ENCODE measurements around the gene SMIM23. TPM values are rescaled to one million over a fixed set of nuclear protein-coding genes. Genes with fewer than 3 reads are reported as not detected.

The SMIM23 gene
- total RNA-seq, 2 experiments from 2014 or later = not detected

- H3K4me3 Mint-ChIP-seq = no peak overlapping the region
- ATAC-seq (no peak), DNase-seq (no peak)
- H3K9me3 Mint-ChIP-seq (ENCODE audit: insufficient read depth) = no peaks in the 10 kb centered on the region
- ChIA-PET CTCF (no interaction called here), POLR2A (no interaction called here)
- H3K27me3 Mint-ChIP-seq (ENCODE audit: low read depth) = no peaks in the 10 kb centered on the region
- no peaks in the 10 kb centered on the region for H3K36me3 Mint-ChIP-seq (ENCODE audit: low read depth)
- no peak overlapping the region for H3K27ac Mint-ChIP-seq
- H3K4me1 Mint-ChIP-seq (ENCODE audit: low read depth) = no peaks in the 10 kb centered on the region
Observed at GRCh38 chr5:171826132-171826531, 40.5 kb downstream of the SMIM23 start.

DNA sequence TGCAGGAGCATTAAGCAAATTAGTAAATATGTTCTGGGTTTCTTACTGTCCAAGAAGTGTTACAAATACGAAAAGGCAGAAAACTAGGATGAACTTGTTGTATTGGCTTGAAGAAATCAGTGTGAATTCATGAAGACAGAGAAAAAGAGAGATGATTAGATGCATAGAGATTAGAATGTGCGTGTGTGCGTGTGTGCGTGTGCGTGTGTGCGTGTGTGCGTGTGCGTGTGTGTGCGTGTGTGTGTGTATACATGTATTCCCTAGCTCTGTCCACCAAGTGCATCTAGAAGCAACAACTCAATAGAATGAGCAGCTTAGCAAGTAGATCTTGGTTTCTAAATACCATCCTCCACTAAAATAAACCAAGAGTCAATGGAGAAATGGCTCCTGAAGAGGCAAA lies 41.5 kb downstream of the SMIM23 start:
- no peak for DNase-seq
- Mint-ChIP-seq H3K4me3 (no peak overlapping the region), H3K9me3 (ENCODE audit: insufficient read depth) (no peaks in the 10 kb centered on the region), H3K27ac (no peak overlapping the region), H3K36me3 (ENCODE audit: low read depth) (no peaks in the 10 kb centered on the region), H3K4me1 (ENCODE audit: low read depth) (no peaks in the 10 kb centered on the region), H3K27me3 (ENCODE audit: low read depth) (no peaks in the 10 kb centered on the region)
- CTCF ChIA-PET = no interaction called here
- ATAC-seq = no peak
- POLR2A ChIA-PET = no interaction called here

DNA sequence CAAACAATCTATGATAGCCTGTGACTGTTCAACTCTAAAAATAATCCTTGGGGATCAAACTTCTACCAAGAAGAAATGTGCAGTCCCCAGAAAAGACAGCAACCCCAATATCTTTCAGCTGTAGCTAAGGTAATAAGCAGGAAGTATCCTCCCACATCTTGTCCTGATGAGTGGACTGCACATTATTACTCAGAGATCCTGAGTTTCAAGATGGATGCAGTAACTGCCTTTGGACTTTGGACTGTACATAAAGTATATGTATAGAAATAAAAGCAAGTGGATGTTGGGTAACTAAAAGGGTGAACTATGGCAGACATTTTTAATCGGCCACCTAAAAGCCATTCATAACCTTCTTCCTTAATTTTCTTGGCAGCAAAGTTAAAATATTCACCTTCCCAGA lies 45.1 kb downstream of the SMIM23 start:
- Mint-ChIP-seq H3K9me3 (ENCODE audit: insufficient read depth) (no peaks in the 10 kb centered on the region), H3K27me3 (ENCODE audit: low read depth) (no peaks in the 10 kb centered on the region), H3K36me3 (ENCODE audit: low read depth) (no peaks in the 10 kb centered on the region), H3K27ac (no peak overlapping the region), H3K4me3 (no peak overlapping the region), H3K4me1 (ENCODE audit: low read depth) (no peaks in the 10 kb centered on the region)
- POLR2A ChIA-PET = no interaction called here
- CTCF ChIA-PET = no interaction called here
- ATAC-seq (no peak), DNase-seq (no peak)

- ChIA-PET POLR2A (no interaction called here), CTCF (no interaction called here)
- H3K4me3 Mint-ChIP-seq = no peak overlapping the region
- H3K27me3 Mint-ChIP-seq (ENCODE audit: low read depth) = no peaks in the 10 kb centered on the region
- DNase-seq = no peak
- H3K36me3 Mint-ChIP-seq (ENCODE audit: low read depth) = no peaks in the 10 kb centered on the region
- no peaks in the 10 kb centered on the region for H3K9me3 Mint-ChIP-seq (ENCODE audit: insufficient read depth)
- H3K4me1 Mint-ChIP-seq (ENCODE audit: low read depth) = no peaks in the 10 kb centered on the region
- H3K27ac Mint-ChIP-seq = no peak overlapping the region
- no peak for ATAC-seq
Observed at GRCh38 chr5:171832775-171833174, 47.2 kb downstream of the SMIM23 start.

DNA sequence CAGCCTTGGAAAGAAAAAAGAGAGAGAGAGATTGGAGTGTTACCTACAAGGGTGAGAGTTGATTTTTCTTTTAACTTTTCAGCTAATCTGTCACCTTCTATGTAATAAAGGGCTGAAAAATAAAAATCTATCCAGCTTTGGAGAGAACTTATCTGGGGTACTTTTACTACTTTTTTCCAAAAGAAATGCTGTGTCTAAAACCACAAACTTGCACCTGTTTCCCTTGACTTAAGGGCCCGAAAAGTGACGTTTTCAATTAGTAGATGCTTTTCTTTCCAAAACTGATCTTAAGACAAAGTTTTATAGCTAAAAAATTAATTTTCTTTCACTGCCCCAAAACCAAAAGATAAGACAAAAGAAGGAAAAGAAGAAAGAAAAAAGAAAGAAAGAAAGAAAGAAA lies 48.8 kb downstream of the SMIM23 start:
- Mint-ChIP-seq H3K27ac (no peak overlapping the region), H3K4me3 (no peak overlapping the region), H3K9me3 (ENCODE audit: insufficient read depth) (no peaks in the 10 kb centered on the region), H3K27me3 (ENCODE audit: low read depth) (no peaks in the 10 kb centered on the region), H3K36me3 (ENCODE audit: low read depth) (no peaks in the 10 kb centered on the region), H3K4me1 (ENCODE audit: low read depth) (no peaks in the 10 kb centered on the region)
- ChIA-PET POLR2A (interaction anchor here (0.6 to 1.1 kb wide), 2 partner anchors 8 to 20 kb away, joined by 3 read pairs; no protein-coding TSS in a partner anchor), CTCF (no interaction called here)
- ATAC-seq = no peak
- DNase-seq = no peak

GRCh38 chr5:171835066-171835465 lies 49.4 kb downstream of the SMIM23 start:
- DNase-seq (no peak), ATAC-seq (no peak)
- H3K27me3 Mint-ChIP-seq (ENCODE audit: low read depth) = no peaks in the 10 kb centered on the region
- H3K4me1 Mint-ChIP-seq (ENCODE audit: low read depth) = no peaks in the 10 kb centered on the region
- no peak overlapping the region for H3K4me3 Mint-ChIP-seq
- no peaks in the 10 kb centered on the region for H3K9me3 Mint-ChIP-seq (ENCODE audit: insufficient read depth)
- no peaks in the 10 kb centered on the region for H3K36me3 Mint-ChIP-seq (ENCODE audit: low read depth)
- no peak overlapping the region for H3K27ac Mint-ChIP-seq
- ChIA-PET POLR2A (no interaction called here), CTCF (no interaction called here)

DNA sequence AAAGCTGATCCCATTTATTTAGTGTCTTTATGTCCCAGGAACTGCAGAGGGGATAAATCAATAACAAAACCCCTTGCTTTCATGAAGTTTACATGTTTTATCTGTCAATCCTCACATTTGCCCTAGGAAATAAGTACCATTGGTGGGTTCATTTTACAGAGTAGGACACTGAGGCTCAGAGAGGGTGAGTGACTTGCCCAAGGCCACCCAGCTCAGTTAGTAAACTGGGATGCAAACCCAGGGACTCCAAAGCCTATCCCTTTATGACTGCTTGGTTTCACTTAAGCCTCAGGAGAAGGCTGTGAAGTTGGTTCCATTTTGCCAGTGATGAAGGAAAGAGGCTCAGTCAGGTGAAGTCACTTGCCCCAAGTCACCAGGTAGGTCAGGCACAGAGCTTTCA lies 51.9 kb downstream of the SMIM23 start:
- CTCF ChIA-PET = no interaction called here
- Mint-ChIP-seq H3K4me1 (ENCODE audit: low read depth) (peaks cover 6% of the 10 kb centered on the region), H3K4me3 (no peak overlapping the region), H3K27me3 (ENCODE audit: low read depth) (no peaks in the 10 kb centered on the region), H3K9me3 (ENCODE audit: insufficient read depth) (no peaks in the 10 kb centered on the region), H3K27ac (no peak overlapping the region), H3K36me3 (ENCODE audit: low read depth) (no peaks in the 10 kb centered on the region)
- POLR2A ChIA-PET = no interaction called here
- ATAC-seq (no peak), DNase-seq (no peak)

DNA sequence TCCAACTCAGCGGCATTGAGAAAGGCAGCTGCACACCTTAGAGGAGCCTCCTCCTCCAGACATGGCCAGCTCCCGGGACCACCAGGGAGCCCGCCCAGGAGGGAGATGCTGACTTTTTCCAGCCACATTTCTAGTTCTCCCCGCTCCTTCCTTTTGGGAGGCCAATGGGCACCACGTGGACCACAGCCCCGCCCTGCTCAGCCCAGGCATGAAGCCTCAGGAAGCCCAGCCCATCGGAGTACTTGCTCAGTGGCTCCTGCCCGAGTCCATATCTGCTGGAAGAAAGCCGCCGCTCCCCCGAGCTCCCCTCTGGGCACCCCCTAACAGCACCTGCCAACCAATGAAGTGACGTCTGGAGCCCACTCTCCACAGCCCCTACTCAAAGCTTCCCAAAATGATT lies 52.4 kb downstream of the SMIM23 start:
- ChIA-PET CTCF (no interaction called here), POLR2A (no interaction called here)
- Mint-ChIP-seq H3K9me3 (ENCODE audit: insufficient read depth) (no peaks in the 10 kb centered on the region), H3K4me3 (no peak overlapping the region), H3K4me1 (ENCODE audit: low read depth) (peaks cover 6% of the 10 kb centered on the region), H3K27me3 (ENCODE audit: low read depth) (no peaks in the 10 kb centered on the region), H3K36me3 (ENCODE audit: low read depth) (no peaks in the 10 kb centered on the region), H3K27ac (no peak overlapping the region)
- no peak for DNase-seq
- ATAC-seq = no peak

GRCh38 chr5:171839112-171839511 lies 53.5 kb downstream of the SMIM23 start:
- DNase-seq (no peak), ATAC-seq (no peak)
- H3K27me3 Mint-ChIP-seq (ENCODE audit: low read depth) = no peaks in the 10 kb centered on the region
- CTCF ChIA-PET = no interaction called here
- H3K9me3 Mint-ChIP-seq (ENCODE audit: insufficient read depth) = no peaks in the 10 kb centered on the region
- no peak overlapping the region for H3K27ac Mint-ChIP-seq
- no peak overlapping the region for H3K4me3 Mint-ChIP-seq
- H3K36me3 Mint-ChIP-seq (ENCODE audit: low read depth) = no peaks in the 10 kb centered on the region
- peaks cover 6% of the 10 kb centered on the region for H3K4me1 Mint-ChIP-seq (ENCODE audit: low read depth)
- POLR2A ChIA-PET = no interaction called here

GRCh38 chr5:171840066-171840465 lies 54.4 kb downstream of the SMIM23 start:
- Mint-ChIP-seq H3K4me1 (ENCODE audit: low read depth) (peaks cover 6% of the 10 kb centered on the region), H3K4me3 (no peak overlapping the region), H3K27me3 (ENCODE audit: low read depth) (no peaks in the 10 kb centered on the region), H3K36me3 (ENCODE audit: low read depth) (no peaks in the 10 kb centered on the region), H3K9me3 (ENCODE audit: insufficient read depth) (no peaks in the 10 kb centered on the region), H3K27ac (no peak overlapping the region)
- ChIA-PET CTCF (interaction anchor here (1.1 kb wide), 1 partner anchor 20 kb away, joined by 4 read pairs; no protein-coding TSS in a partner anchor), POLR2A (no interaction called here)
- ATAC-seq (no peak), DNase-seq (no peak)

Other genes starting within 250 kb of the SMIM23 start
- gene FBXW11, start 220.8 kb downstream of the SMIM23 start, total RNA-seq = 10 to 100 TPM; 26.3 to 27.1 TPM